Loucy (cell line): Measurements from ENCODE around the gene ATP8B2.

ENCODE experiments used
- EZH2phosphoT487 ChIP-seq: fragments of 200-600 bp; IDR thresholded peaks from 2 replicates; pipeline ENCODE4 v1.6.1; 2018; ENCODE audit warnings: antibody characterized with exemption, mild to moderate bottlenecking, moderate library complexity, borderline replicate concordance
- TF ChIP-seq, protein P1 (sequence below): fragments of 200-600 bp; sonication (generic); conservative IDR thresholded peaks from 2 replicates; pipeline ENCODE4 v1.5.1; 2014; ENCODE audit warnings: mild to moderate bottlenecking, antibody characterized with exemption, low read length

DNA sequence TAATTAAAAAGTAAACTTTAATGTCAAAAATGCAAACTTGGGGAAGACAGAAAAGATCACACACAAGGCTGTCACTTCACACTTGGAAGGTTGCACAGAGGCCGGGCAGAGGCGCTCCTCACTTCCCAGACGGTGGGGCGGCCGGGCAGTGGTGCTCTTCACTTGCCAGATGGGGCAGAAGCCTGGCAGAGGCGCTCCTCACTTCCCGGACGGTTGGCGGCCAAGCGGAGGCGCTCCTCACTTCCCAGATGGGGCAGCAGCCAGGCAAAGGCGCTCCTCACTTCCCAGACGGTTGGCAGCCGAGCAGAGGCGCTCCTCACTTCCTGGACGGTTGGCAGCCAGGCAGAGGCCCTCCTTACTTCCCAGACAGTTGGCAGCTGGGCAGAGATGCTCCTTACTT is 54.0 kb downstream of the ATP8B2 start:
- TF ChIP-seq, protein P1, sequence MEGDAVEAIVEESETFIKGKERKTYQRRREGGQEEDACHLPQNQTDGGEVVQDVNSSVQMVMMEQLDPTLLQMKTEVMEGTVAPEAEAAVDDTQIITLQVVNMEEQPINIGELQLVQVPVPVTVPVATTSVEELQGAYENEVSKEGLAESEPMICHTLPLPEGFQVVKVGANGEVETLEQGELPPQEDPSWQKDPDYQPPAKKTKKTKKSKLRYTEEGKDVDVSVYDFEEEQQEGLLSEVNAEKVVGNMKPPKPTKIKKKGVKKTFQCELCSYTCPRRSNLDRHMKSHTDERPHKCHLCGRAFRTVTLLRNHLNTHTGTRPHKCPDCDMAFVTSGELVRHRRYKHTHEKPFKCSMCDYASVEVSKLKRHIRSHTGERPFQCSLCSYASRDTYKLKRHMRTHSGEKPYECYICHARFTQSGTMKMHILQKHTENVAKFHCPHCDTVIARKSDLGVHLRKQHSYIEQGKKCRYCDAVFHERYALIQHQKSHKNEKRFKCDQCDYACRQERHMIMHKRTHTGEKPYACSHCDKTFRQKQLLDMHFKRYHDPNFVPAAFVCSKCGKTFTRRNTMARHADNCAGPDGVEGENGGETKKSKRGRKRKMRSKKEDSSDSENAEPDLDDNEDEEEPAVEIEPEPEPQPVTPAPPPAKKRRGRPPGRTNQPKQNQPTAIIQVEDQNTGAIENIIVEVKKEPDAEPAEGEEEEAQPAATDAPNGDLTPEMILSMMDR: no peak
- no peak for TF ChIP-seq EZH2phosphoT487
